ENCODE measurements around the gene DNAJB5.
"Not testable (repeated sequence)": the region's sequence is repeated elsewhere in the genome, so short reads cannot be mapped to it uniquely, and the experiment has no call there.

Gene DNAJB5
- total RNA-seq: 1.5 to 2.2 (median 1.7) reads per million in 3 donors

DNA sequence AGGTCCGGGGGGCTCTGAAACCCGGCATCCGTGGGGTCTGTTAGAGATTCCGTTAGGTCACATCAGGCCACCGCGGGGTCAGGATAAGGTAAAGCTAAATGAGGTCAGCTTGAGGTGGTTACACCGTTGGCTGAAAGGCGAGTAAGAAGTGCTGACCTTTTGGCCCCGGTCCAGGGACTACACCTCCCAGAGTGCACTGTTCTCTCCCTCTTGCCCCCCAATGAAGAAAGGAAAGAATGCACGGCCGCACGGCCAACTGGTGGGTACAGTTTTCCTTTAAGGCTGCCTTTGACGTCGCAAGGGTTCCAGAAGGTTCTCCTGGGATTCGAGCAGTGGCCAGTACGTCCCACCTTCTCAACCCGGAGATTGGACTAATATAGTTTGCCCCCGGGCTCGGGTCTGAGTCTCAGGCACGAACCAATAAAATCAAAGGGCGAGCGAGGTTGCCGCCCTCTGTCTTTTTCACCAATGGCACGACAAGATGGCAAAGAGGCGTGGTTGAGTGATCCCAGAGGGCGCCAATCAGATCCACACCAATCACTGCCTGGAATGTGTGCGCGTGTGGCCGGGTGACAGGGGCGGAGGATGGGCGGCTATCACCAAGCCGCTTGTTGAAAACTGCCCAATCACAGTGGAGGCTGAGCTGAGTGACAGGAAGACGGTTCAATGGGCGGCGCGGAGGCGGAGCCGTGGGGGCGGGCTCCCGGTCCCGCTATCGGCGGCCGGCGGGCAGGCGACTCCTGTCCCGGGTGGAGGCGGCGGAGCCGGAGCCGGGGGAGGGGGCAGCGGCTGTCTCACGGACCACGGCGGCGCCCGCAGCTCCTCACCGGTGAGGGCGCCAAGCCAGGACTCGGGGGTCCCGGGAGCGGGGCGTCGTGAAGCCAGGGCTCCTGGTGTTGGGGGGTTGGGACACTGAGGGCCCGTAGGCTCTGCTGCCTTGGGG lies at the start of gene DNAJB5:
Gene DNAJB5 (plus strand): TSS at position 743 of the 943 bp plus-strand sequence. CDS start 886 bp downstream, outside the sequence.
- Histone ChIP-seq H3K27me3 (replicated peaks; ENCODE audit: control insufficient read depth, insufficient read depth, low read length, poor library complexity, severe bottlenecking) (no peaks in the 10 kb centered on the region), H3K4me3 (ENCODE audit: insufficient read depth, low read depth, low read length, poor library complexity, severe bottlenecking) (peak within 1 kb of the TSS; percentile 63), H3K27ac (ENCODE audit: insufficient read depth, low read length, poor library complexity, severe bottlenecking) (peak within 1 kb of the TSS; percentile 49), H3K9me3 (ENCODE audit: control insufficient read depth, low read length) (no peaks in the 10 kb centered on the region), H3K36me3 (ENCODE audit: control insufficient read depth, insufficient read depth, low read length) (no peaks in the 10 kb centered on the region), H3K4me1 (ENCODE audit: control insufficient read depth, insufficient read depth, low read length, poor library complexity, severe bottlenecking) (peaks cover 40% of the 10 kb centered on the region)
- DNase-seq: peak; percentile 92 to 96 (median 96)

DNA sequence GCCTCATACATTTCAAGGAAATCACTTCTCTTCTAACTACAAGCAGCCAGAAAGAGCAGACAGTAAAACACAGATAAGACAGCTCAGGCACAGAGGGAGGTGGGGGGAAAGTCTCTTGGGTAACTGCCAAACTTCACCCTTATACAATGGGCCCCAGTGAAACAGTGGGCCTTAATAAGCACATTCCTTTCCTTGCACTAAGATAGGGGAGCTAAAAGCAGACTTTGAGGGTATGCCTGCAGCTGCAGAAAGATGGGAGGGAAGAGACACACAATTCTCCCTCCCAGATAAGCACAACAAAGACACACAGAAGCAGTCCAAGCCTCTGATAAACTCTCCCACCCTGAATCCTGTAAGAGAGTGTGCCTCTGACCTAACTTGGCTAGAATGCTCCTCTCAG lies 49.6 kb upstream of the DNAJB5 start:
- H3K36me3 ChIP-seq (ENCODE audit: control insufficient read depth, insufficient read depth, low read length); H3K27me3 ChIP-seq (replicated peaks; ENCODE audit: control insufficient read depth, insufficient read depth, low read length, poor library complexity, severe bottlenecking); H3K4me3 ChIP-seq (ENCODE audit: insufficient read depth, low read depth, low read length, poor library complexity, severe bottlenecking); H3K4me1 ChIP-seq (ENCODE audit: control insufficient read depth, insufficient read depth, low read length, poor library complexity, severe bottlenecking); H3K9me3 ChIP-seq (ENCODE audit: control insufficient read depth, low read length); H3K27ac ChIP-seq (ENCODE audit: insufficient read depth, low read length, poor library complexity, severe bottlenecking); DNase-seq: not testable (repeated sequence)

DNA sequence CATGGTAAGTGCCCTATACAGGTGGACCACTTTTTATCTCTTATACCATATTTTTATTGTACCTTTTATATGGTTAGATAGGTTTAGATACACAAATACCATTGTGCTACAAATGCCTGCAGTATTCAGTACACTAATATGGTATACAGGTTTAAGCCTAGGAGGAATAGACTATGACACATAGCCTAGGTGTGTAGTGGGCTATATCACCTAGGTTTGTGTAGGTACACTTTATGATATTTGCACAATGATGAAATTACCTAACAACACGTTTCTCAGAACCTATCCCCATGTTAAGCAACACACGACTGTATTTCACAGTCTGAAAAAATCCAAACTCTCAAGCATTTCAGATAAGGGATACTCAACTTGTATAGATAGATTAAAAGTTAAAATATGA lies 41.1 kb upstream of the DNAJB5 start:
- DNase-seq: no peak
- H3K27me3 ChIP-seq (replicated peaks; ENCODE audit: control insufficient read depth, insufficient read depth, low read length, poor library complexity, severe bottlenecking): peaks cover 3% of the 10 kb centered on the region
- no peak overlapping the region for H3K4me3 ChIP-seq (ENCODE audit: insufficient read depth, low read depth, low read length, poor library complexity, severe bottlenecking)
- no peaks in the 10 kb centered on the region for H3K4me1 ChIP-seq (ENCODE audit: control insufficient read depth, insufficient read depth, low read length, poor library complexity, severe bottlenecking)
- no peak overlapping the region for H3K27ac ChIP-seq (ENCODE audit: insufficient read depth, low read length, poor library complexity, severe bottlenecking)
- no peaks in the 10 kb centered on the region for H3K36me3 ChIP-seq (ENCODE audit: control insufficient read depth, insufficient read depth, low read length)
- no peaks in the 10 kb centered on the region for H3K9me3 ChIP-seq (ENCODE audit: control insufficient read depth, low read length)

DNA sequence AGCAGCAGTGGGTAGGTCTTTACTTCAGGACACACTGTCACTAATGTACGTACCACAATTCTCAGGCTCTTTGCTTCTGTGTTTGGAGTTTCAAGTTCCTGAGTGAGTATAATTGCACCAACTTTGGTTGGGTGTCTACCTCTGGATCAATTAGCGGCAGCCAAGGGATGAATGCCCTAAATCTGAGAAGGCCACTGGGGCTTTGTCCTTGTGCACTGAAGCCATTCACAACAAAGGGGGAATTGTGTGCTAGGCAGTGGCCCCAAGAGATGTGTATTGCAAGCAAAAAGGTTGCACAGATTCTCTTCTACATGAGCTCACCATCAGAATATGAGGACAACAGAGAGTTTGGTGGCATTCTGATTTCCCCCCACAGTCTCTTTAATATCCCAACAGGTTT lies 35.3 kb upstream of the DNAJB5 start:
- peaks cover 5% of the 10 kb centered on the region for H3K4me1 ChIP-seq (ENCODE audit: control insufficient read depth, insufficient read depth, low read length, poor library complexity, severe bottlenecking)
- no peaks in the 10 kb centered on the region for H3K9me3 ChIP-seq (ENCODE audit: control insufficient read depth, low read length)
- peaks cover 13% of the 10 kb centered on the region for H3K27me3 ChIP-seq (replicated peaks; ENCODE audit: control insufficient read depth, insufficient read depth, low read length, poor library complexity, severe bottlenecking)
- no peak for DNase-seq
- no peak overlapping the region for H3K27ac ChIP-seq (ENCODE audit: insufficient read depth, low read length, poor library complexity, severe bottlenecking)
- H3K36me3 ChIP-seq (ENCODE audit: control insufficient read depth, insufficient read depth, low read length): no peaks in the 10 kb centered on the region
- H3K4me3 ChIP-seq (ENCODE audit: insufficient read depth, low read depth, low read length, poor library complexity, severe bottlenecking): no peak overlapping the region

DNA sequence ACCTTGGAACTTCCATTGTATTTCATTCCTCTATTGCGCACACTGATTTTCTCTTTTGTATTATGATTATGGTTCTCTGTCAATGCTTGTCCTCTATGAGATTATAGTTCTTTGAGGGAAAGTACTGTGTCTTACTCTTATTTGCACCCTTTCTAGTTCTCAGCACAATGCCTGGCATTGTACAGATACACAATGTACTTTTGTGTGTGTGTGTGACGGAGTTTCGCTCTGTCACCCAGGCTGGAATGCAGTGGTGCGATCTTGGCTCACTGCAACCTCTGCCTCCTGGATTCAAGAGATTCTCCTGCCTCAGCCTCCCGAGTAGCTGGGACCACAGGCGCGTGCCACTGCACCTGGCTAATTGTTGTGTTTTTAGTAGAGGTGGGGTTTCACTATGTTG lies 33.5 kb upstream of the DNAJB5 start:
- not testable (repeated sequence) for H3K9me3 ChIP-seq (ENCODE audit: control insufficient read depth, low read length); H3K4me3 ChIP-seq (ENCODE audit: insufficient read depth, low read depth, low read length, poor library complexity, severe bottlenecking); DNase-seq; H3K27ac ChIP-seq (ENCODE audit: insufficient read depth, low read length, poor library complexity, severe bottlenecking); H3K4me1 ChIP-seq (ENCODE audit: control insufficient read depth, insufficient read depth, low read length, poor library complexity, severe bottlenecking); H3K36me3 ChIP-seq (ENCODE audit: control insufficient read depth, insufficient read depth, low read length)
- peaks cover 30% of the 10 kb centered on the region for H3K27me3 ChIP-seq (replicated peaks; ENCODE audit: control insufficient read depth, insufficient read depth, low read length, poor library complexity, severe bottlenecking)

DNA sequence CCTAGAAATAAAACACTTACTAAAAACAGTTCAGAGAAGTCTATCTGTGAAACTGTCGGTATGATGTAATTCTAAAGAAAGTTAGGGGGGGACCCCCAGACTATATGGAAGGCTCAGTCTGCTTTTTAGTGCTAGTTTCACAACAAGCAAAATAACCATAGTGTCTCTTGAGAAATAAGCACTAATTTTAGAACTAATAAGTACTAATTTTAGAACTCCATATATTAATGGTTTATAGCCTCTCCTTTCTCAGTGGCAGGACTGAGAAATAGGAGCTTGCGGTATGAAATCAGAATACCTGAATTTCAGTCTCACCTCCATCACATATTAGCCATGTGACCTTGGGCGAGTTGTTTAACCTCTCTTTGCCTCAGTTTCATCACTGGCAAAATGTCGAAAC lies 32.9 kb upstream of the DNAJB5 start:
- H3K27ac ChIP-seq (ENCODE audit: insufficient read depth, low read length, poor library complexity, severe bottlenecking): no peak overlapping the region
- H3K4me3 ChIP-seq (ENCODE audit: insufficient read depth, low read depth, low read length, poor library complexity, severe bottlenecking): no peak overlapping the region
- no peaks in the 10 kb centered on the region for H3K9me3 ChIP-seq (ENCODE audit: control insufficient read depth, low read length)
- H3K36me3 ChIP-seq (ENCODE audit: control insufficient read depth, insufficient read depth, low read length): no peaks in the 10 kb centered on the region
- H3K27me3 ChIP-seq (replicated peaks; ENCODE audit: control insufficient read depth, insufficient read depth, low read length, poor library complexity, severe bottlenecking): peaks cover 30% of the 10 kb centered on the region
- H3K4me1 ChIP-seq (ENCODE audit: control insufficient read depth, insufficient read depth, low read length, poor library complexity, severe bottlenecking): peaks cover 5% of the 10 kb centered on the region
- no peak for DNase-seq

DNA sequence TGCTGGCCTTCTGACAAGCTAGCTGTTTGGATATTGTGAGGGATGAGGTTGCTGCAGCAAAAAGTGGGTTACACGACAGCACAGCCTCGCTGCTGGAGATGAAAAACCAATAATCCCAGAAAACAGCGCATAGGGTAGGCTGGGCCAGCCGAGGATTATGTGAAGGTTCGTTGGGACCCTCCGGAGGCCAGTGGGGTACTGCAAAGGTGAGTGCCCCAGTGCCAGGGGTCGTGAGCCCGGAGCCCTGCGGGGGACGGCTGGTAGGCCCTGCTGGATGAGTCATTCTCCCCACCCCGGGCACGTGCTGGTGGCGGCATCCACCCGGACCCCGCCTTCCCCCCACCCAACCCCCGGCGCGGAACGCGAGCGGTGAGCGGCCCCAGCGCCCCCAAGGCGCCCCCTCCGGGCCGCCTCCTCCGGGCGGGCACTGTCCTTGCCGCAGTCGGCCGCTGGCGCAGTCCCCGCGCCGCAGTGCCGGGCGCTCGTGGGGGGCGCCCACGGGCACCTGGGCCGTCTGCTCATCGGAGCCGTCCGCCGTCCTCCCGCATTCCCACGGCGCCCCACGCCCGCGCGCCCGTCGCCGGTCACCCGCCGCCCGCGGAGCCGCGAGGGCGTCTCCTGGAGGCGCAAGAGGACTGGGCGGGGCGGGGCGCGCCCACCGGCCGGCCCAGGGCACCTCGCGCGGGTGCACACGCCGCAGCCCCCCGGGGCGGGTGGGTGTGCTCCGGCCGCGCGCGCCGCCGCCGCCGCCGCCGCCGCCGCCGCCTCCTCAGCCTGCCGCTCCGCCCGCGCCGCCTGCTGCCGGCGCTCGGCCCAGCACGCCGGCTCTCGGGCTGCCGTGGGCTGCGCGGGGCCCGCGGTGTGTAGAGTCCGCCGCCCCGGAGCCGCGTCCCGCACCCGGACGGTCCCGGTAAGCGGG lies 31.8 kb upstream of the DNAJB5 start, which contains the start of gene PHF24:
Gene PHF24 (plus strand): TSS at position 794 of the 919 bp plus-strand sequence. CDS start 13,014 bp downstream, outside the sequence.
- Histone ChIP-seq H3K27me3 (replicated peaks; ENCODE audit: control insufficient read depth, insufficient read depth, low read length, poor library complexity, severe bottlenecking) (peaks cover 30% of the 10 kb centered on the region), H3K4me3 (ENCODE audit: insufficient read depth, low read depth, low read length, poor library complexity, severe bottlenecking) (peak within 1 kb of the TSS; percentile 39), H3K4me1 (ENCODE audit: control insufficient read depth, insufficient read depth, low read length, poor library complexity, severe bottlenecking) (peaks cover 5% of the 10 kb centered on the region), H3K27ac (ENCODE audit: insufficient read depth, low read length, poor library complexity, severe bottlenecking) (no peak within 1 kb of the TSS), H3K36me3 (ENCODE audit: control insufficient read depth, insufficient read depth, low read length) (no peaks in the 10 kb centered on the region), H3K9me3 (ENCODE audit: control insufficient read depth, low read length) (no peaks in the 10 kb centered on the region)
- no peak for DNase-seq

DNA sequence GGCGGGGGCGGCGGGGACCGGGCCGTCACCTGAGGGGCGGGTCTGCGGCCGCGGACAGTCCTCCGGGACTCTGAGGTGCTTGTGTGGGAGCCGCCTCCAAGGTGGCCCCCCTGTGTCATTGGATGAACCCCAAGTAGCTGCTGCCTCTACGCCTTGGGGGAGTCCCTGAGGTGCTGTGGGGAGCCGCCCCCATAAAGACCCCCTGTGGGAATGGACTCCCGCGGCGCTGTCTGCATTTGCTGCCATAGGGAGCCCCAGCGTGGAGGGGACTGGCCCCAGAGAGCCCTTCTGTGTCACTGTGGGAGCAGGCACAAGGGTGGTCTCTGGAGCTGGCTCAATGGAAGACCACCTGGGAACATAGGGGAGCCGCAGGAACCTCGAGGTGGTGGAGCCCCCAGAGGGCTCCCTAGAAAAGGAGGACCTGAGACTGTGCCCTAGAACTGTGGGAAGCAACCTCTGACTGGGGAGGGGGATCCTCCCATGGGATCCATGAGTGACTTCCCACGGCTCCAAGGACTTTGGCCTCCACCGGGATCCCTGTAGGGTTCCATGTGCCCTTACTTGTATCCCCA lies 31.0 kb upstream of the DNAJB5 start:
- H3K27ac ChIP-seq (ENCODE audit: insufficient read depth, low read length, poor library complexity, severe bottlenecking): no peak overlapping the region
- H3K27me3 ChIP-seq (replicated peaks; ENCODE audit: control insufficient read depth, insufficient read depth, low read length, poor library complexity, severe bottlenecking): peaks cover 26% of the 10 kb centered on the region
- H3K9me3 ChIP-seq (ENCODE audit: control insufficient read depth, low read length): no peaks in the 10 kb centered on the region
- peaks cover 5% of the 10 kb centered on the region for H3K4me1 ChIP-seq (ENCODE audit: control insufficient read depth, insufficient read depth, low read length, poor library complexity, severe bottlenecking)
- DNase-seq: no peak
- H3K4me3 ChIP-seq (ENCODE audit: insufficient read depth, low read depth, low read length, poor library complexity, severe bottlenecking): peak overlapping the region; percentile 39
- no peaks in the 10 kb centered on the region for H3K36me3 ChIP-seq (ENCODE audit: control insufficient read depth, insufficient read depth, low read length)

DNA sequence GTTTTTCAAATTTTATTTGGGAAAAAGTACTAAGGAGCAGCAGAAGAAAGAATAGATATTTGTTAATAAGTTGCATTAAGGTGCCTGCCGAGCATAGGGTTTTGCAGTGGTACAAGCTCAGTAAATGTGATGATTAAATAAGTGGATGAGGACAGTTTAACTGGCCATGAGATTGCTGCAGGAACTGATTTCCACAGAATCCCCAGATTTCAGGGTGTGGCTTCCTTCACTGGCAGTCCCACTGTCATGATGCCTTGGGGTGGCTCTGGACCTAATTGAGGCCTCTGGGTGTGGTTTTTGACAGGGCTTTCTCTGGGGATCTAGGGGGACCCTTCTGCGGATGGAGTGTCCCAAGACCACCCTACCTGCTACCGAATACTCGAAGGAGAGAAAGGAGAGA lies 30.1 kb upstream of the DNAJB5 start:
- H3K36me3 ChIP-seq (ENCODE audit: control insufficient read depth, insufficient read depth, low read length): no peaks in the 10 kb centered on the region
- H3K4me3 ChIP-seq (ENCODE audit: insufficient read depth, low read depth, low read length, poor library complexity, severe bottlenecking): no peak overlapping the region
- no peak overlapping the region for H3K27ac ChIP-seq (ENCODE audit: insufficient read depth, low read length, poor library complexity, severe bottlenecking)
- H3K9me3 ChIP-seq (ENCODE audit: control insufficient read depth, low read length): no peaks in the 10 kb centered on the region
- no peak for DNase-seq
- H3K27me3 ChIP-seq (replicated peaks; ENCODE audit: control insufficient read depth, insufficient read depth, low read length, poor library complexity, severe bottlenecking): peaks cover 26% of the 10 kb centered on the region
- peaks cover 5% of the 10 kb centered on the region for H3K4me1 ChIP-seq (ENCODE audit: control insufficient read depth, insufficient read depth, low read length, poor library complexity, severe bottlenecking)
